Thoracic aorta (tissue), 2 donors: ENCODE results near the gene SAC3D1. TPM values are rescaled to one million over a fixed set of nuclear protein-coding genes. Genes with fewer than 3 reads are reported as not detected.

Source experiments
- ATAC-seq: fragments of 150-250 bp; one replicate; pipeline ENCODE4 v1.8.0; 2017; ENCODE audit warnings: low read depth; ENCODE audit not compliant: insufficient number of reproducible peaks, low FRiP score
- DNase-seq: peaks from one replicate; pipeline ENCODE4 v3.0.0-alpha.2; 2020; ENCODE audit warnings: low spot score
- H3K27ac ChIP-seq, 2 donors: fragments of 200-600 bp; sonication (generic); 1 replicate in 1 of 2; 2 replicates in 1 of 2; pipeline ENCODE4 v1.5.1; 2016; ENCODE audit warnings: mild to moderate bottlenecking in 2 of 2, moderate library complexity in 2 of 2
- H3K27me3 ChIP-seq: fragments of 200-600 bp; sonication (generic); replicated peaks from 2 replicates; pipeline ENCODE4 v1.6.0; 2016; ENCODE audit warnings: mild to moderate bottlenecking; ENCODE audit not compliant: insufficient read depth
- H3K36me3 ChIP-seq: fragments of 200-600 bp; sonication (generic); one replicate; pipeline ENCODE4 v1.5.1; 2016
- H3K4me1 ChIP-seq, 2 donors: fragments of 200-600 bp; sonication (generic); 1 replicate in 1 of 2; 2 replicates in 1 of 2; pipeline versions ENCODE4 v1.5.1 to v1.6.0; 2016; ENCODE audit warnings: low read depth in 2 of 2, mild to moderate bottlenecking in 1 of 2; ENCODE audit not compliant: control insufficient read depth in 1 of 2
- H3K4me3 ChIP-seq: fragments of 200-600 bp; sonication (generic); 2 replicates; pipeline ENCODE4 v1.5.1; 2016; ENCODE audit warnings: mild to moderate bottlenecking
- H3K9me3 ChIP-seq: fragments of 200-600 bp; sonication (generic); 2 replicates; pipeline ENCODE4 v1.5.1; 2016
- CTCF ChIP-seq: fragments of 200-600 bp; sonication (generic); IDR thresholded peaks from one replicate; pipeline ENCODE4 v1.5.1; 2019; ENCODE audit warnings: antibody characterized with exemption
- total RNA-seq, 2 donors: library from RNA; depleted of rRNA; stranded (reverse); fragments of >200 nt; gene quantifications; one replicate each; pipeline versions ENCODE4 v1.1.0 to v1.2.3, GENCODE V29; 2016

The SAC3D1 gene
- total RNA-seq, 2 donors from 2014 or later, result 4.7 to 18.0 TPM

- Histone ChIP-seq H3K36me3 (peaks cover 26% of the 10 kb centered on the region), H3K4me1 (peaks cover 5 to 16% of the 10 kb centered on the region in 2 donors), H3K4me3 (peak overlapping the region; percentile 84), H3K27ac (peak overlapping the region; percentile 87 to 88), H3K27me3 (no peaks in the 10 kb centered on the region), H3K9me3 (no peaks in the 10 kb centered on the region)
- no peak for DNase-seq
- no peak for ATAC-seq
- TF ChIP-seq CTCF, result no peak
These were observed 527 bp upstream of the SAC3D1 start for GRCh38 chr11:65040520-65040846.

- Histone ChIP-seq H3K27ac (no peak overlapping the region), H3K36me3 (peaks cover 12% of the 10 kb centered on the region), H3K9me3 (no peaks in the 10 kb centered on the region), H3K27me3 (no peaks in the 10 kb centered on the region), H3K4me1 (peaks cover 5 to 26% of the 10 kb centered on the region in 2 donors), H3K4me3 (no peak overlapping the region)
- ATAC-seq (no peak), DNase-seq (no peak)
- TF ChIP-seq CTCF, result no peak
These were observed 1.9 kb downstream of the SAC3D1 start for GRCh38 chr11:65042891-65043290.

GRCh38 chr11:65043881-65044501, 3.0 kb downstream of the SAC3D1 start:
- ATAC-seq, result no peak
- Histone ChIP-seq H3K27ac (no peak overlapping the region), H3K27me3 (no peaks in the 10 kb centered on the region), H3K4me3 (no peak overlapping the region), H3K9me3 (no peaks in the 10 kb centered on the region), H3K4me1 (peaks cover 8 to 31% of the 10 kb centered on the region in 2 donors), H3K36me3 (peaks cover 3% of the 10 kb centered on the region)
- DNase-seq, result no peak
- no peak for TF ChIP-seq CTCF

- peaks cover 8 to 31% of the 10 kb centered on the region in 2 donors for H3K4me1 ChIP-seq
- no peak for TF ChIP-seq CTCF
- ATAC-seq (no peak), DNase-seq (no peak)
- no peaks in the 10 kb centered on the region for H3K27me3 ChIP-seq
- H3K36me3 ChIP-seq, result no peaks in the 10 kb centered on the region
- no peak overlapping the region for H3K4me3 ChIP-seq
- no peaks in the 10 kb centered on the region for H3K9me3 ChIP-seq
- no peak overlapping the region for H3K27ac ChIP-seq
These were observed 4.1 kb downstream of the SAC3D1 start for GRCh38 chr11:65045061-65045460.

GRCh38 chr11:65045728-65046127, 4.7 kb downstream of the SAC3D1 start:
- ATAC-seq, result no peak
- TF ChIP-seq CTCF, result no peak
- DNase-seq, result no peak
- Histone ChIP-seq H3K27ac (no peak overlapping the region), H3K36me3 (no peaks in the 10 kb centered on the region), H3K9me3 (no peaks in the 10 kb centered on the region), H3K27me3 (no peaks in the 10 kb centered on the region), H3K4me1 (peaks cover 8 to 31% of the 10 kb centered on the region in 2 donors), H3K4me3 (no peak overlapping the region)
